Common myeloid progenitor, CD34-positive (primary cell): ENCODE results near the gene KIF16B.

Source experiments
- CTCF ChIA-PET: fragments of 350-600 bp; sonication (Branson Sonifier 250); formaldehyde crosslinking; loops from one replicate; lab custom pipeline; 2021; ENCODE audit warnings: antibody characterized with exemption; lab: Charles Lee
- POLR2A ChIA-PET: fragments of 350-600 bp; sonication (Branson Sonifier 250); formaldehyde crosslinking; loops from one replicate; lab custom pipeline; 2021; ENCODE audit warnings: antibody characterized with exemption; lab: Charles Lee
- DNase-seq, 3 donors: peaks; one replicate each; pipeline versions ENCODE4 v3.0.0 to v3.0.0-alpha.2; 2013
- H3K27ac ChIP-seq, 2 experiments: 1 replicate in 1 of 2; 2 replicates in 1 of 2; pipeline ENCODE4 v1.7.0; 2013; ENCODE audit warnings: inconsistent platforms in 2 of 2, low read length in 2 of 2, mild to moderate bottlenecking in 2 of 2, low read depth in 1 of 2, moderate library complexity in 1 of 2; ENCODE audit not compliant: severe bottlenecking in 2 of 2, insufficient read depth in 1 of 2, poor library complexity in 1 of 2
- H3K27me3 ChIP-seq, 5 experiments: replicated peaks in 2 of 5; 1 replicate in 3 of 5; 2 replicates in 2 of 5; pipeline versions ENCODE4 v1.6.1 to v1.7.0; 2013; ENCODE audit warnings: low read length in 4 of 5, mild to moderate bottlenecking in 2 of 5, moderate library complexity in 2 of 5, inconsistent platforms in 1 of 5; ENCODE audit not compliant: insufficient read depth in 5 of 5, control insufficient read depth in 4 of 5
- H3K36me3 ChIP-seq, 4 experiments: 1 replicate in 2 of 4; 2 replicates in 2 of 4; pipeline versions ENCODE4 v1.6.1 to v1.7.0; 2013; ENCODE audit warnings: low read length in 3 of 4, control low read depth in 1 of 4, mild to moderate bottlenecking in 1 of 4; ENCODE audit not compliant: control insufficient read depth in 4 of 4, insufficient read depth in 4 of 4
- H3K4me1 ChIP-seq, 4 experiments: 1 replicate in 3 of 4; 2 replicates in 1 of 4; pipeline versions ENCODE4 v1.6.1 to v1.7.1; 2013; ENCODE audit warnings: low read length in 3 of 4, mild to moderate bottlenecking in 3 of 4, control low read depth in 1 of 4, inconsistent platforms in 1 of 4, moderate library complexity in 1 of 4; ENCODE audit not compliant: control insufficient read depth in 4 of 4, insufficient read depth in 4 of 4; ENCODE audit errors: control extremely low read depth in 1 of 4
- H3K4me3 ChIP-seq, 7 experiments: 1 replicate in 4 of 7; 2 replicates in 3 of 7; pipeline versions ENCODE4 v1.5.1 to v1.7.0; 2013; ENCODE audit warnings: mild to moderate bottlenecking in 7 of 7, low read length in 6 of 7, moderate library complexity in 6 of 7, inconsistent platforms in 2 of 7, low read depth in 2 of 7, control low read depth in 1 of 7; ENCODE audit not compliant: insufficient read depth in 4 of 7, control insufficient read depth in 1 of 7; ENCODE audit errors: extremely low read depth in 1 of 7
- H3K9me3 ChIP-seq, 5 experiments: 1 replicate in 4 of 5; 2 replicates in 1 of 5; pipeline versions ENCODE4 v1.6.1 to v1.7.1; 2013; ENCODE audit warnings: low read length in 4 of 5, mild to moderate bottlenecking in 2 of 5, inconsistent platforms in 1 of 5, low read depth in 1 of 5, moderate library complexity in 1 of 5; ENCODE audit not compliant: control insufficient read depth in 4 of 5, insufficient read depth in 2 of 5; ENCODE audit errors: control extremely low read depth in 1 of 5
- WGBS: methylation state at CpG from one replicate; pipeline ENCODE4 v1.1.5; 2013; ENCODE audit not compliant: insufficient coverage; 5-methylcytosine and 5-hydroxymethylcytosine counted together

Gene KIF16B

GRCh38 chr20:16395366-16395765 lies 177.9 kb downstream of the KIF16B start:
- CTCF ChIA-PET: interaction anchor here (0.6 kb wide), 1 partner anchor 19 kb away, joined by 4 read pairs; no protein-coding TSS in a partner anchor
- POLR2A ChIA-PET: no interaction called here

GRCh38 chr20:16394784-16395183 lies 178.5 kb downstream of the KIF16B start:
- no peak overlapping the region for H3K27ac ChIP-seq
- H3K4me1 ChIP-seq: no peaks in the 10 kb centered on the region
- no peak for DNase-seq
- WGBS: 100% methylated on average over 2 of the region's 4 CpGs
- no peaks in the 10 kb centered on the region for H3K27me3 ChIP-seq
- H3K4me3 ChIP-seq: no peak overlapping the region
- ChIA-PET POLR2A (no interaction called here), CTCF (interaction anchor here (0.6 kb wide), 1 partner anchor 18 kb away, joined by 4 read pairs; no protein-coding TSS in a partner anchor)
- peaks cover 2 to 4% (median 3%) of the 10 kb centered on the region in 4 experiments for H3K36me3 ChIP-seq
- no peaks in the 10 kb centered on the region for H3K9me3 ChIP-seq

More at GRCh38 chr20:16395366-16395765, 177.9 kb downstream of the KIF16B start:
- no peaks in the 10 kb centered on the region for H3K9me3 ChIP-seq
- H3K4me1 ChIP-seq: no peaks in the 10 kb centered on the region
- H3K27ac ChIP-seq: no peak overlapping the region
- H3K27me3 ChIP-seq: no peaks in the 10 kb centered on the region
- DNase-seq: no peak
- WGBS: no CpG with 5 or more reads among the region's 1 CpG
- no peak overlapping the region for H3K4me3 ChIP-seq
- H3K36me3 ChIP-seq: peaks cover 2 to 6% (median 3%) of the 10 kb centered on the region in 4 experiments

- Histone ChIP-seq H3K27me3 (no peaks in the 10 kb centered on the region), H3K4me3 (no peak overlapping the region), H3K4me1 (no peaks in the 10 kb centered on the region), H3K36me3 (peaks cover 2 to 3% (median 3%) of the 10 kb centered on the region in 4 experiments), H3K9me3 (no peaks in the 10 kb centered on the region), H3K27ac (no peak overlapping the region)
- ChIA-PET POLR2A (no interaction called here), CTCF (no interaction called here)
- no peak for DNase-seq
- 100% methylated on average over 2 of the region's 3 CpGs for WGBS
Observed at GRCh38 chr20:16393836-16394235, 179.4 kb downstream of the KIF16B start.

DNA sequence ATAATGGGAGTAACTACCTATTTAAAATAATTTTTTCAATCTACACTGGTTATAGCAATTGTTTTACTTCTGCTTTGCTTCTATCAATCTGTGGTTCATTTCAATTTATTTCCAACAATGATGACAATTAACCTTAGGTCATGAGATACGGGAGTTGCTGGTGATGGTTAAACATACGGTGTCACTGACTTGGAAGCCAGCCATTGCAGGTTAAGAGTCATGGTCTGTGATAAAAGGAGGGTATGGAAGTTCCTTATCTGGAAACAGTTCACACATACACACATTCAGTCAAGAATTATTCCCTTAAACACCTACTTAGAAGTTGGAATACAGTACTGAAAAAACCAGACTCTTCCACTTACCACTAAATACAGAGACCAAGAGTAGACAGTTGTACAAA lies 180.0 kb downstream of the KIF16B start:
- no peaks in the 10 kb centered on the region for H3K27me3 ChIP-seq
- H3K4me1 ChIP-seq: no peaks in the 10 kb centered on the region
- WGBS: no CpG with 5 or more reads among the region's 2 CpGs
- H3K27ac ChIP-seq: no peak overlapping the region
- CTCF ChIA-PET: no interaction called here
- peaks cover 2 to 4% (median 3%) of the 10 kb centered on the region in 4 experiments for H3K36me3 ChIP-seq
- POLR2A ChIA-PET: no interaction called here
- no peak for DNase-seq
- no peak overlapping the region for H3K4me3 ChIP-seq
- H3K9me3 ChIP-seq: no peaks in the 10 kb centered on the region

- Histone ChIP-seq H3K4me1 (peaks cover 0 to 2% (median 0%) of the 10 kb centered on the region in 4 experiments), H3K27ac (no peak overlapping the region), H3K36me3 (peaks cover 2 to 6% (median 3%) of the 10 kb centered on the region in 4 experiments), H3K4me3 (no peak overlapping the region), H3K27me3 (no peaks in the 10 kb centered on the region), H3K9me3 (no peaks in the 10 kb centered on the region)
- no peak for DNase-seq
- POLR2A ChIA-PET: no interaction called here
- CTCF ChIA-PET: no interaction called here
- 97% methylated on average over 8 of the region's 8 CpGs for WGBS
Observed at GRCh38 chr20:16392346-16392745, 180.9 kb downstream of the KIF16B start.

DNA sequence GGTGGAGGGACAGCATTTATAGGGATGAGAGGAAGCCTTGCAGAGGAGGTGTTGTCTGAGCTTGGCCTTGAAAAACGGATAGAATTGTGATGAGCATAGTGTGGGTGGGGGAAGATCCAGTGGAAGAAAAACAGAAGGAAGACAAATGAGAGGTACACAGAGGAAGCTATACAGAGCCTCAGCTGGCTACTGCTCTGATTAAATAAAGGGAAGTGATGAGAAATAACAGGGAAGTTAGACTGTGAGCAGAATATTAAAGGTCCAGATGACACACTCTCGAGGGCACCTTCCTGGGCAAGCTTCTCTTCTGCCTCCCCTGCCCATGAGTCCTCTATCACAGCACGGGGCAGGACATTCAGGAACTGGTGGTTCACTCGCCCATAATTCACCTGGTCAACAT lies 182.3 kb downstream of the KIF16B start:
- Histone ChIP-seq H3K4me1 (peaks cover 0 to 2% (median 0%) of the 10 kb centered on the region in 4 experiments), H3K9me3 (no peaks in the 10 kb centered on the region), H3K36me3 (peaks cover 2 to 6% (median 3%) of the 10 kb centered on the region in 4 experiments), H3K4me3 (no peak overlapping the region), H3K27ac (no peak overlapping the region), H3K27me3 (no peaks in the 10 kb centered on the region)
- DNase-seq: peak in 1 of 3 donors; percentile 5
- POLR2A ChIA-PET: no interaction called here
- CTCF ChIA-PET: no interaction called here
- 62% methylated on average over 2 of the region's 4 CpGs for WGBS

- 87% methylated on average over 6 of the region's 6 CpGs for WGBS
- ChIA-PET CTCF (no interaction called here), POLR2A (no interaction called here)
- no peak for DNase-seq
- Histone ChIP-seq H3K9me3 (no peaks in the 10 kb centered on the region), H3K4me3 (no peak overlapping the region), H3K36me3 (peaks cover 2 to 8% (median 3%) of the 10 kb centered on the region in 4 experiments), H3K27ac (no peak overlapping the region), H3K27me3 (no peaks in the 10 kb centered on the region), H3K4me1 (peaks cover 0 to 2% (median 0%) of the 10 kb centered on the region in 4 experiments)
Observed at GRCh38 chr20:16388731-16389130, 184.5 kb downstream of the KIF16B start.
